ENCODE measurements around the gene CCDC57. TPM values are rescaled to one million over a fixed set of nuclear protein-coding genes. Genes with fewer than 3 reads are reported as not detected.

Gene CCDC57
- total and polyA plus RNA-seq, 4 donors = 5.4 to 19.1 (median 11.7) TPM

- H3K4me3 ChIP-seq (ENCODE audit: low read depth in 1 of 3, low read length in 3 of 3) = no peak overlapping the region
- no peak overlapping the region for H3K27ac ChIP-seq (ENCODE audit: low read depth in 1 of 2, low read length in 2 of 2)
- H3K4me1 ChIP-seq (ENCODE audit: control insufficient read depth in 4 of 4, insufficient read depth in 4 of 4, low read length in 3 of 4) = peaks cover 0 to 5% (median 2%) of the 10 kb centered on the region in 4 donors
- TF ChIP-seq EGR1 (IDR thresholded peaks at IDR 0.05; ENCODE audit: low read depth in 2 of 2) (no peak), JUND (IDR thresholded peaks at IDR 0.05) (no peak), REST (IDR thresholded peaks at IDR 0.05) (no peak), GABPA (IDR thresholded peaks at IDR 0.05 in 1 of 2, conservative IDR thresholded peaks at IDR 0.05 in 1 of 2) (no peak), NR2F2 (IDR thresholded peaks at IDR 0.05) (no peak), HNF4A (conservative IDR thresholded peaks at IDR 0.05) (no peak), SP1 (IDR thresholded peaks at IDR 0.05) (no peak), CTCF (IDR thresholded peaks at IDR 0.05; ENCODE audit: low read depth, low read length, missing input control) (no peak), TAF1 (conservative IDR thresholded peaks at IDR 0.05) (no peak), HNF4G (IDR thresholded peaks at IDR 0.05) (no peak), ATF3 (IDR thresholded peaks at IDR 0.05) (no peak), YY1 (IDR thresholded peaks at IDR 0.05) (no peak), RAD21 (IDR thresholded peaks at IDR 0.05) (no peak), ZBTB33 (IDR thresholded peaks at IDR 0.05) (no peak), RXRA (IDR thresholded peaks at IDR 0.05) (no peak)
- no peak for DNase-seq (ENCODE audit: low spot score)
- WGBS = 97% methylated on average over 23 of the region's 23 CpGs
- no peak overlapping the region for H3K9ac ChIP-seq (ENCODE audit: low read depth in 1 of 2, low read length in 2 of 2)
- no peaks in the 10 kb centered on the region for H3K27me3 ChIP-seq (ENCODE audit: control insufficient read depth in 4 of 4, insufficient read depth in 4 of 4, low read length in 3 of 4)
- peaks cover 0 to 8% (median 0%) of the 10 kb centered on the region in 4 donors for H3K36me3 ChIP-seq (ENCODE audit: control insufficient read depth in 4 of 4, insufficient read depth in 3 of 4, low read depth in 1 of 4, low read length in 3 of 4)
- H3K9me3 ChIP-seq (ENCODE audit: control insufficient read depth in 4 of 4, low read length in 3 of 4) = no peaks in the 10 kb centered on the region
Observed at GRCh38 chr17:82201498-82201910, 11.1 kb downstream of the CCDC57 start.

Data from liver (tissue), 9 donors.